ENCODE measurements around the gene SGMS1.
"Not testable (repeated sequence)": the region's sequence is repeated elsewhere in the genome, so short reads cannot be mapped to it uniquely, and the experiment has no call there.

GRCh38 chr10:50669957-50670356 is 46.2 kb upstream of the SGMS1 start:
- TF ChIP-seq CTCF, POLR2A (IDR thresholded peaks at IDR 0.05): not testable (repeated sequence)

Measured in heart left ventricle (tissue), 13 donors.